ENCODE results near the gene QTRT2.
A peak's percentile ranks its signal among the peaks of the same experiment; 100 is the strongest.

Gene QTRT2

DNA sequence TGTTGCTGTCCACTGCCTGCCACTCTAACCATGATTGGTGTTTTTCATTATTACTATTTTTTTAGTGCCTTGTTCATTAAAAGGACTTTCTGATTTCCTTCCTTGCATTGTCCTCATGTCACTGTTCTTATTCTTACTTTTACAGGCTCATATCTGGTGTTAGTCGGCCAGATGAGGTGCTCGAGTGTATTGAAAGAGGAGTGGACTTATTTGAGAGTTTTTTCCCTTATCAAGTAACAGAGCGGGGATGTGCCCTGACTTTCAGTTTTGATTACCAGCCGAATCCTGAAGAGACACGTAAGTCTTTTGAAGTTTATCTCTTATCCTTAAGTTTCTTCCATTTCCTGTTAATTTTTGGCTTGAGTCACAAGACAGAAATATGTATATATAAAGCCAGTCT, 23.2 kb downstream of the QTRT2 start:
- DNase-seq: no peak

DNA sequence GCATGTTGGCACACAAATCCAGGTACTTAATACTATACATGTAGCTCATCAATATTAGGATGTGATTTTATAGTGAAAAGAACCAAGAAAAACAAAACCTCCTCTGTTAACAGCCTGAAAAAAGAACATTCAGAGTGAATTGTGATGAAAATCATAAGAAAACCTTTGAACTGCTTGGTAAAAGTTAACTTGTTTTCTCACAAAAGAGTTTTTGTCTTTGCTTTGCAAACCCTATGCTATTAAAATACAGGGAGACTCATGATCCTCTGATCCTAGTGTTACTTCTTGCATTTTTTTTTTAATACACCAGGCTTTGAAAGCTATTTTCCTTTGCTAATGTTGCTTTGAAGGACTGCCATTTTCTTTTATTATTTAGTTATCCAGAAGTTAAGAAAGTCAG, 23.7 kb downstream of the QTRT2 start:
- DNase-seq: no peak

DNA sequence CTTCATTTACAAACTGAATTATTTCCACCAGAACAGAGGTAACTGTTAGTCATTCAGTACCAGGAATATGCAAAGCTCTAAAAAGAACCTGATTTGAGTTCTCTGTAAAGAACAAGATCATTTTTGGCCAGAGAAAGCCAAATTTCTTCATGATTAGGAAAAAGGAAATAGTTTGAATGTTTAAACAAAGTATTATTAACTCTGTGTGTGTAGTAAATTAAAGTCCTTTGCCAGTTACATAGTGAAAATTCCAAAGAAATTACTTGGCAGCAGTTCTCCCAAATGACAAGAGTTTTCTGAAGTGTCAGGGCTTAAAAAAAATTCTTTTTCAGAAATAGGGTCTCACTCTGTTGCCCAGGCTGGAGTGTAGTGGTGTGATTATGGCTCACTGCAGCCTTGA, 24.5 kb downstream of the QTRT2 start:
- no peak for DNase-seq

DNA sequence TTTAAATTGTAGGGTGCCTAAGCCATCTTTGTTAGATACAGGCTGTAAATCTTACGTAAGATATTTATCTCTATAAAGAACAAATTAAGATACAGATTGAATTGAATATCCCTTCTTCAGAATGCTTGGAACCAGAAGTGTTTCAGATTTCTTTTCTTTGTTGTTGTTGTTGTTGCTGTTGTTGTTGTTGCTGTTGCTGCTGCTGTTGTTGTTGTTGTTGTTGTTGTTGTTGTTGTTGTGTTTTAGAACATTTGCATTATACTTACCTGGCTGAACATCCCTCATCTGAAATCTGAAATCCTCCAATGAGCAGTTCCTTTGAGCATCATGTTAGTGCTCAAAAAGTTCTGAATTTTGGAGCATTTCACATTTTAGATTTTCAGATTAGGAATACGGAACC, 26.6 kb downstream of the QTRT2 start:
- DNase-seq: no peak

DNA sequence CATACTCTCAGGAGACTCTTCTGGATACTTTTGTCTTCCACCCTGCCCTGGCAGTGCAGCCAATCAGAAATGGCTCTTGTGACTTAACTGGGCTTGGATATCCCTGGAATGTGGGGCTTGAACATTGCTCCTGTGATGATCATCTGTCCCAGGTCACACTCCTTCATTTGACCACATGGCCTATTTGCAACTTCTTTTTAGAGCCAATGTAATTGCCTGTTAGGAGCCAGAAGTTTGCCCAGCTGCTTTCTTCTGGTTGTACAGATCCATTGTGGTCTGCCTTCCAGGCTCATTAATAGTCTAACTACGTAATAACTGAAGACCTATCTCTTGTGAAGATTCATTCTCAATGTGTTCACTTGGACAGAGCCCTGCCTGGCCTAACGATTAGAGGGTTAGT, 29.8 kb downstream of the QTRT2 start:
- no peak for DNase-seq

DNA sequence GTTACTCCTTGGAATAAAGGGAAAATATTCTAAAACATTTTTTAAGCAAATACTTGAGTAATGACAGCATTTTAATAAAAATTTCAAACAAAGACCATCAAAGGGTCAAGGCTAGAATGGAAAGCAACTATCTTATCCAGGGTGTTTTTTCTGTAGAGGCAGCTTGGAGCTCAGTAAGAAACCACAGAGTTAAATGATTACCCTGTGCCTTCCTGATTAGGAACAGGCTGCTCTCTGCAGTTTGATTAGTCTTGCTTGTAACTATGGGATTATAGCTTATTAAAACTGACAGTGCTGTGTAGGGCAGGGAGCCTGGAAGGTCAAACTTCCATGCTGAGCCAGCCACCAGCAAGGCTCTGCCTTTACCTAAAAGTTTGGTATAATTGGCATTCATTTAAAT, 33.1 kb downstream of the QTRT2 start:
- no peak for DNase-seq

DNA sequence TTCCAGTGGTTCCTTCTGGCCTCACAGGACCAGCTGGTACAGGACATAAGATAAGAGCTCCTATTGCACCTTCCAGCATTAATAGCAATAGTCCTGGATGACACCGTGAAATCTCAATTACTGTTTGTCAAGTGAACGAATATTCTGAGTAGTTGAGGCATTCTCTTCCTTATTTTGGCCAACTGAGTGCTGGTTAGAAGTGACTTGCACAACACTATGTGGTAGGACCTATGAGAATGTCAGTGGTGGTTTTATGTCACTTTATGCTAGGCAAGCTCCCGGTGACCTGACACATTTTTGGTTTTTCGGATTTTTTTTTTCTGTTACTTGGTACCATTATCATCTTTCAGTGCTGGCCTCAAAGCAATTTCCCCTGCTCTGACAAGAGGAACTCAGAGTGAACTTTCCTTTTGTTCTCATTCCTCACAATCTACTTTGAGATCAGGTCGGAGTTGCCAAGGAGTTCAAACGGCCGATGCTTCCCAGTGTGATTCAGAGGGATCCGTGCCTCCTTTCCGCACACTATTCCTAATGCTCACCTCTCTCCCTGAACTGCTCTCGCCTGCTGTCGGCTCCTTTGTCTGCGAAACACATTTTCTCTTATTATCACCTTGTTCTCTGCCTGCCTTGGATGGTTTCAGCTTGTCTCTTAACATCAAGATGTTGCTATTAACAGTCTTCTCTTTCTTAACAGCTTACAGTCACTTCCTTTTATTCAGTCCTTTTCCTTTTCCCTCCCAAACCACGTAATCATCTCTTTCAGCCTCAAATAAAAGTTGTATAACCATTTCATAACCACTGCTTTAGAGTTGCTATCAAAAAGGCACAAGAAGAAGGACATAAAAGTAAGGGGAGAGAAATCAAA, 35.8 kb downstream of the QTRT2 start:
- no peak for DNase-seq

DNA sequence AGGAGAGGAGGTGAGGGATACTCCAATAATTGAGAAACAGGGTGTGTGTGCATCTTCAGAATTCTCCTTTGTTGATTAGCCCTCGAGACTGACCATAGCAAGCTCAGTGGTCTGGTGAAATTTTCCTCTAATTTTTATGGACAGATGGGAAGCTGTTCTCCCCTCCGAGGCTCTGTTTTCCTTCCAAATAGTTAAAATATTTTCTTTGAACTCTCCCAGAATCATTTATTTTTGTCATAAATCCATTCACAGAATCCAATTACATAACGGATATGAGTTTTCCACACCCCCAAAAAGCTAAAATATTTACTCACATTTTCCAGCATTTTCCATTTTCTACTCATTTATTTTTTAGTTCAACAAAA, 36.5 kb downstream of the QTRT2 start:
- DNase-seq: no peak

DNA sequence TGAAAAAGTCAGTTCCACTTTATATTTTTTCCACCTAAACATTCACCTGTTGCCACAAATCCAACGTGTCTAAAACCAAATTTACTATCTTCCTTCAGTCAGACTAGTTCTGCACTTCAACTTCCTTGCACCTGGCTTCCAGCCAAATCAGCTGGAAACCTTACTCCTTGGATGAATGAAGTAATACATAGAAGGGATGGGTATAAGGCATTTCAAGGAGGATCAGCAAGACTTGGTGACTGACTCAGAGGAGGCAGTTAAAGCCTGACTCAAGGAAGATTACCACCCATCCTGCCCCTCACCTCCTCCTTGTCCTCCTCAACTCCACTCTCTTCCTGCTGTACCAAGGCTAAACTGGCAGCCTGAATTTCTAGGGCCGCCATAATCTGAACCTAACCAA, 37.1 kb downstream of the QTRT2 start:
- peak in 1 of 3 experiments; percentile 4 for DNase-seq

DNA sequence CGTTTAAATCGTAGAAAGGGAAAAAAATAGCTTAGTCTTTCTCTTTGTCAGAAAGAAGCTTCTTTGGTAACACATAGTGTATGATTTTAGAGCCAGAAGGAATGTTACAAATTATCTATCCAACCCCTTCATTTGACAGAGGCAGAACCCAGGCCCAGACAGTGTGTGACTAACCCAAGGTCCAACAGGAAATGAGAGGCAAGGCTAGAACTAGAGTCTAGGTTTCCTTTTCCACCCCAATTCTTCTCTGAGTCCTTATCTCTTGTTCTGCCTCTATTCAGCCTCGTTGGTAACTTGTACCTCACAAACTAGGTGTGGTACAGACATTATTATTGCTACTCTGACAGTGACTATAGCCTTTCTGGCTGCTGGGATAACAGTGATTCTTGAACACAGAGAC, 39.3 kb downstream of the QTRT2 start:
- no peak for DNase-seq

DNA sequence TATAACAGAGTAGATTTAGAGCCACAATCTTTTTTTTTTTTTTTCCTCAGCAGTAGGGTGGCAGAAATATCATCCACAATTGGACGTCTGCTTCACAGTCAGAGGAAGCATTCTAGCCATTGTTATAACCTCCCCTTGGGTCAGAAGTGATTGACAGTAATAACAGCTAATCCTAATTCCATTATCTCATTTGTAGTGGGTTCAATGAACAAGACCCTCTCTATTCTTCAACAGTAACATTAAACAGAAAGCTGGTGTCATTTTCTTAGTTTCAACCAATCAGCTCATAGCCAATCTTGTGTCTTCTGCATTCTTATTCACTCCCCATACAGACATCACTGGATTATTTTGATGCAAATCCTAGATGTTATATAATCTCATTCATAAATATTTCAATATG, 44.6 kb downstream of the QTRT2 start:
- DNase-seq: peak in 1 of 3 experiments; percentile 9

DNA sequence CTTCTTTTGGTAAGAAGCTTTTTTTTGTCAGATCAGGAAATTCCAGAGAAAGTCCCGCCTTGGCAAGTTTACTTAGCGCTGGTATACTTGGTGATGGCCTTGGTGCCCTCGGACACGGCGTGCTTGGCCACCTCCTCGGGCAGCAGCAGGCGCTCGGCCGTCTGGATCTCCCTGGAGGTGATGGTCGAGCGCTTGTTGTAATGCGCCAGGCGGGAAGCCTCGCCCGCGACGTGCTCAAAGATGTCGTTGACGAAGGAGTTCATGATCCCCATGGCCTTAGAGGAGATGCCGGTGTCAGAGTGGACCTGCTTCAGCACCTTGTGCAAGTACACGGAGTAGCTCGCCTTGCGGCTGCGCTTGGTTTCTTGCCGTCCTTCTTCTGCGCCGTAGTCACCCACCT, 46.6 kb downstream of the QTRT2 start:
- no peak for DNase-seq

DNA sequence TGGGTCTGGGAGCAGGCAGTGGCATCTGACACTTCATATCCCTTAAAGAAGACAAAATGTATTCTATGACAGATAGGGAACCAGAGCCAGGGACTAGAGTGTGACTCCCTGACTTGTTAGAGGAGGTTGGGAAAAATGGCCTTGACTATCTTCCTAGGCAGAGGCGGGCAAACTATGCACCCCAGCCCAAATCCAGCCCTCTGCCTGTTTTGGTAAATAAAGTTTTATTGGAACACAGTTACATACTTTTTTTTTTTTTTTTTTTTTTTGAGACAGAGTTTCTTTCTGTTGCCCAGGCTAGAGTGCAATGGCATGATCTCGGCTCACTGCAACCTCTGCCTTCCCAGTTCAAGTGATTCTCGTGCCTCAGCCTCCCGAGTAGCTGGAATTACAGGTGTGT, 47.3 kb downstream of the QTRT2 start:
- DNase-seq: no peak

DNA sequence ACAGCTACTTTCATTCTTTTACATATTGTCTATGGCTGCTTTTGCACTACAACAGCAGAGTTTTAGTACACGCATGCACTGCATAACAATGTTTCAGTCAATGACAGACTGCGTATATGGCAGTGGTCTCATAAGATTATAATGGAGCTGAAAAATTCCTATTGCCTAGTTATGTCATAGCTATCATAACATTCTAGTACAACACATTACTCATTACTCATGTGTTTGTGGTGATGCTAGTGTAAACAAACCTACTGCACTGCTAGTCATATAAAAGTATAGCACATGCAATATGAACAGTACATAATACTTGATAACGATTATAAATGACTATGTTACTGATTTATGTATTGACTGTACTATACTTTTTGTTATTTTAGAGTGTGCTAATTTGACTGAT, 47.9 kb downstream of the QTRT2 start:
- no peak for DNase-seq

DNA sequence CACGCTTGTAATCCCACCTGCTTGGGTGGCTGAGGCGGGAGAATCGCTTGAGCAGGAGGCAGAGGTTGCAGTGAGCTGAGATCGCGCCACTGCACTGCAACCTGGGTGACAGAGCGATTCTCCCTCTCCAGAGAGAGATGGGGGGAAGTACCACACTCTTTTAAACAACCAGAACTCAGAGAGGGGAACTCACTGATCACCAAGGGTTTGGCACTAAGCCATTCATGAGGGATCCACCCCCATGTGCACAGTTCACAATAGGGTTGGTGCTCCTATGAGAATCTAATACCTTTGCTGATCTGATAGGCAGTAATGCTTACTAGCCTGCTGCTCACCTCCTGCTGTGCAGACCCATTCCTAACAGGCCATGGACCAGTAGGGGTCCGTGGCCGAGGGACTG, 51.6 kb downstream of the QTRT2 start:
- DNase-seq: no peak

DNA sequence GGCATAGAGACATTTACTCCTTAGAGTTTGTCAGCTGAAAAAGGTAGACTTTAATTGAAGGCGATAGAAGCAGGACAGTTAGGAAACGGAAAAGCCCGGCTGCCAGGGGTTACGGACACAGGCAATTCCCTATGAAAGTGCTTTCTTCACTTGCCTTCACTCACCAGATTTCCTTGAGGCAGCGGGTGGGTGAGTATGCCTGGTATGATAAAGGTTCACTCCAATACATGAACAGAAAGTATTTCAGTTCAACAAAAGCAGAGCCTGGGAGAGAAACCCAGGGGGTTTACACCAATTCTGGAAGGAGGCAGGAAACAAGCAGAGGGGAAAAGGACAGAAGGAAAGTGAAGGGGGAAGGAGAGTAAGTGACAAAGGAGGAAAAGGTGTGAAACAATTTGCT, 53.9 kb downstream of the QTRT2 start:
- DNase-seq: no peak

DNA sequence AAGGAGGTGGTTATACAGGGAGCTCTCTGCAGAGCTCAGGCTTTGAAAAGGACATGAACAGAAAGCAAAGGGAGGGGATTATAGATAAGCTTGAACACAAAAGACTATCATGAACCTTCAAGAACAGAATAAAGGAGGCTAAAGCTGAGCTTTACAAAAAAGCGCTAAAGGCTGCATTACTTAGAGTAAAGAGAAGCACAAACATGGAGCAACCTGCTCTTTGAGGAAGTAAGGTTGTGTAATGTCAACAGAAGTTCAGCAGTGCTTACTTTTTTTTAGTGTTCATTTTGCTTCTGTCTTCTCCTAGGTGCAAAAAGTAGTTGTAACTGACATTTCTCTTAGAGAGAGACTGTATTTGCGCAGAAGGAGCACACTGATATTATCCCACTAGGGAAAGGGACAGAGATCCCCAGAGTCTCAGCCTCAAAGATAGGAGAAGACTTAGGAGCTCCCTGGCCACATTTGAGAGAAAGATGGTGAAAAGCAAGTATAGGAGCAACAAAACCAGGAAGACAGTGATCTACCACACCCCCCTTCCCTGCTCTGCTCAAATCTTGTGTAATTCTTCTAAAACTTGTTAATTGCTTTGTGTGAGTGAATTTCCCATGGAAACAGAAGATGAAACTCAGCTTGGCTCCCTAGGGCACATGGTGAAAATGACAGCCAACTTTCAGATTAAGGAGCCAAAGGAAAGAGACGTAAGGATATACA, 54.7 kb downstream of the QTRT2 start:
- no peak for DNase-seq

DNA sequence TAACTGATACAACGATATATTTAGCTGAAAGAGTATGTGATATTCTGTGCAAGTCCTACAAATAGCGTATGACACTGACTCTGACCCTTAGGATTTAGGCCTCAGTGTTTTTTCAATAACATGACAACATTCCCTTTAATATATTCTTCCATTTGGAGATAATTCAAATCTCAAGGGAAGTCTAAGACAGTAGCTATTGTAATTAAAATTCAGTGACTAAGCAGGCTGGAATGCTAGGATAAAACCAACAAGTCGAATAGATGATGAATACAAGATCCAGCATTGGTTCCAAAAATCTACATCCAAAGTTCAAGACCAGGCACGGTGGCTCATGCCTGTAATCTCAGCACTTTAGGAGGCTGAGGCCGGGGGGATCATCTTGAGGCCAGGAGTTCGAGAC, 56.2 kb downstream of the QTRT2 start:
- no peak for DNase-seq

DNA sequence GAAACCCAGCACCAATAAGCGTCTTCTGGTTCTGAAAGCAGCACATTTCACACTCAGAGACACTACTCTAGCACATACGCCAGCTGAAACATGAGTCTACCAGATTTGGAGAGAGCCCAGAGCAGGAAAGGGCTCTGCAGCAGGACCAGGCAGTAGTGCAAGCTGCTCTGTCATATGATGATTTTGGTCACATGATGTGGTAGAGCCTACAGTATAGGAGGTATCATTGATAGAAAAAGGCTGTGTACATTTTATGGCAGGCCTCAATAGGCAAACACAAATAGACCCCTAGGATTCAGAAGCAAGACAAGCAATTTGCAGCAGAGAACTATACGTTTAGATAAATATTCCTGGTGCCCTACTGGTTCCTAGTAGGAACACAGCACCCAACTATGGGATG, 58.2 kb downstream of the QTRT2 start:
- no peak for DNase-seq

DNA sequence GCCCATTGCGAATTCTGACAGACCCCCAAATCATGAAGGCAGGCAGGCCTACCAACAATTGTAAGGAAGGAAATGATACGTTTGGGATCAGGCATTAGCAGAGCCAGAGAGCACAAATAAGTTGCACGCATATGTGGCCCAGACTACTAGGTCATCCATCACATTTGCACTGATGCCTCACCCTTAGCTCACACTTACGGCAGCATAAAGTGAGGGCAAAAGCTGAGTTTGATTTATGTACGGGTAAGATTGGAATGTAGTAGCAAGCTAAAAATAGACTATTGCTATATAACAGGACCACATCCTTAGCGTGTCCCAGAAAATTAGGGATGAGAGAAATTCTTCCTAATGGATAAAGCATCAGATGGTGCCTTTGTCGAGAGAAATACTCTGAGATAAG, 58.6 kb downstream of the QTRT2 start:
- DNase-seq: no peak

DNA sequence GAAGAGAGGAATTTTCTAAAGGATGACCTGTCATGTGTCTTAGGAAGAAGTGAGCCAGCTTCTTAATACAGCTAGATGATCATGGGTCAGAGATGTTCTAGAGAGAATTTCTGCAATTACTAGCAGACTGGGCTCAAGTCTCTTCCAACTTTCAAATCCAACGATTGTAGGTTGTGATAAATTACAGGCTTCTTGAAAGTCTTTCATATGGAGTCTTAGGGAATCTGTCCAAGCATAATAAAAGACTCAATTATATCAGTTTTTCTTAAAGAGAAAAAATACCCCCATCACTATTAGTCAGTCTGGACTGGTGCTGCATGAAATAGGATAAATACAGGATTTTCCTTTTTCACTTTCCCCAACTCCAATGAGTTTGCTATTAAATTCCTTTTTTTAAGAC, 63.2 kb downstream of the QTRT2 start:
- DNase-seq: no peak

DNA sequence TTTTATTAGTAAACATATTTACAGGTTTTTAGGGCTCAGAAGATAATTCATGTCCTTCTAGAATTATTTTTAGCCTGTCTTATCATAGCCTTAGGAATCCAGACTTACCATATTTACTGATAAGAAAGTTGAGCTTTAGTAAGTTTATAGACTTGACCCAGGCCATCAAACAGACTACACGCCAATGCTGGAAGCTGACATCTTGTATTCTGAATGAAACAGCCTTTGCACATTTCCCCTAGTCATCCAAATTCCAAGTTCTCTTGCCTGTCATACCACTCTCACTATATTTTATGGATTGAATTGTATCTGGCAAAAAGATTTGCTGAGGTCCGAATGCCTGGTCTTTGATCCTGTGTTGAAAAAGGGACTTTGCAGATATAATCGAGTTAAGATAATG, 63.7 kb downstream of the QTRT2 start:
- no peak for DNase-seq

DNA sequence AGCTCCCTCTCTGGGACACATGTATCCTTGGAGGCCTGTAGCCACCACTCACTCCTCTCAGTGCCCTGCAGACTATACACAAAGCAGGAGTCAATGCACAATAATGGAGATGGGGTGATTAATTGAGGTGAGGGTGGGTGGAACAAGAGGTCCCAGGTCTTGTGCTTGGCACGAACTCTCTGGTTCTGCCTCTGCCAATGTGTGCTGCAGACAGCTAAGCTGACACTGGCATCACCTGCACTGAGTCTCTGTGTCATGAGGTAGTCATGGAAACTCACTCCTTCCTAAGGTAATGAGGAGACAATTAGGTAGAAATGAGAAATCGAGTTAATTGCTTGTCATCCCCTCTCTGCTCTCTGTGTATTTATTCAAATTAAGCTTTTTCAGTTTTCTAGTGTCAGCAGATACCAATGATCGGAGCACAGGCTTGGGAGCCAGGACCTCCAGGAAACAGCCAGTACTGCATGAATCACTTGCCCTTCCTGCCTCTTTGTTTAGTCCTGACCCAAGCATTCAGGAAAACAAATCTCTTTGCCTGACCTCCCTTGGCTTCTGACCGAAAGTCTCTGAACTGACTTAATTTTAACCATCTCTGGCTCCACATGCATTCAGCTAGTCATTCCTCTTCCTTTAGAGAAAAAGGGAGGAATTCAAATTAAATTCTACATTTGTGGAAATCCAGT, 65.6 kb downstream of the QTRT2 start:
- DNase-seq: peak in 2 of 3 experiments; percentile 42 to 80

DNA sequence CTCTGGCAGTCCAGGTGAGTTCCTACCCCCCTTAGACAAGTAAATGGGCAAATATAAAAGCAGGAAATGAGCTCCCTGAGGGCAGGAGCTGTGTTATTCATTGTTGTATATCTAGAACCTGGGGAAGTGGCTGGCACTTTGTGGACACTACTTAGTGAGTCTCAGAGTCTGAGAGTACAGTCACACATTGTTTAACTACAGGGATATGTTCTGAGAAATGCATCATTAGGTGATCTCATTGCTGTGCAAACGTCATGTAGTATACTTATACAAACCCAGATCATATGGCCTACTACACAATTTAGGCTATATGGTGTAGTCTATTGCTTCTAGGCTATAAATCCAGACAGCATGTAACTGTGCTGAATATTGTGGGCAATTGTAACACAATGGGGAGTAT, 69.9 kb downstream of the QTRT2 start:
- no peak for DNase-seq

Measured in NCI-H1417 (cell line).